ENCODE results near the gene ARSB.

GRCh38 chr5:78835176-78835575 lies 149.9 kb downstream of the ARSB start:
- TF ChIP-seq CTCF (conservative IDR thresholded peaks at IDR 0.05 in 1 of 2, IDR thresholded peaks at IDR 0.05 in 1 of 2; ENCODE audit: low read depth in 1 of 2, low read length in 2 of 2) (no peak), EZH2 (IDR thresholded peaks at IDR 0.05; ENCODE audit: low read length, missing control alignments) (no peak)
